NOMO-1 treated with DMSO at 0.1 percent for 48 hours (cell line): ENCODE results near the gene ZNF331.

ENCODE experiments used
- DNase-seq: peaks from one replicate; lab custom pipeline; 2025; ENCODE audit not compliant: unreplicated experiment; lab: John Stamatoyannopoulos, UW

ZNF331 gene

DNA sequence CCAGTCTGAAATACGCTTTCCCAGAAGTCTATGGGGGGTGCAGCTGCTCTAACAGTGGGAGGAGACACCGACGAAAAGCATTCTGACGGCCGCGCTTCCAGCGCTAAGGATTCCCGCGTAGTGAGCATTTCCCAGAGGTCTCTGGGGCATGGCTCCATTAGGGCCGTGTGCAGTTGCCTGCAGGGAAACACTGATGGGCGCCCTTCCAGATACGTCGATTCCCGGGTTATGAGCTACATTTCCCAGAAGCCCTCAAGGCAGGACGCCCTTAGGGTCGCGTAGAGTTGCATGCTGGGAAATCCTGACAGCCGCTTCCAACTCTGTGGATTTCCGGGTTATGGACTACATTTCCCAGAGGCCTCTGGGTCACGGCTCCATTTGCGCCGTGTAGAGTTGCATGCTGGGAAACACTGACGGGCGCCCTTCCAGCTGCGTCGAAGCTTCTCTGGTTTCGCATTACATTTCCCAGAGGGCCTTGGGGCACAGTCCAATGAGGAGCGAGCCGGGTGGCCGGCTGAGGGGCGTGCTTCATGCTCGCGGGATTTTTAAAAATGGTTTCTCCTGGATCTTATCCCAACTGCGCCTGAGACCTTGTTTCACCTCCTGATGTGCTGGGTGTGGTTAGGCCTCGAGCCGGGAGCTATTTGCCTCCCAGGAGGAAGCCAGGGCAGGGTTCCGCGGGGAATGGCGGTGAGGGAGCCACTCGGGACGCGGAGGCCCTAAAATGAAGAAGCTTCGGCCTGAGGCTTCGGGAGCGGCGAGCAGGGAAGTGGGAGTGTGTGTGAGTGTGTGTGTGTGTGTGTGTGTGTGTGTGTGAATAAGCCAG is 17.2 kb upstream of the ZNF331 start:
- no peak for DNase-seq

- DNase-seq = no peak
These were observed 16.4 kb upstream of the ZNF331 start for GRCh38 chr19:53521373-53522202.

- no peak for DNase-seq
These were observed 12.0 kb upstream of the ZNF331 start for GRCh38 chr19:53525922-53526321.

- no peak for DNase-seq
These were observed 7.3 kb upstream of the ZNF331 start for GRCh38 chr19:53530622-53531021.

GRCh38 chr19:53531457-53531856 is 6.5 kb upstream of the ZNF331 start:
- DNase-seq = no peak

GRCh38 chr19:53532362-53532761 is 5.6 kb upstream of the ZNF331 start:
- no peak for DNase-seq

DNA sequence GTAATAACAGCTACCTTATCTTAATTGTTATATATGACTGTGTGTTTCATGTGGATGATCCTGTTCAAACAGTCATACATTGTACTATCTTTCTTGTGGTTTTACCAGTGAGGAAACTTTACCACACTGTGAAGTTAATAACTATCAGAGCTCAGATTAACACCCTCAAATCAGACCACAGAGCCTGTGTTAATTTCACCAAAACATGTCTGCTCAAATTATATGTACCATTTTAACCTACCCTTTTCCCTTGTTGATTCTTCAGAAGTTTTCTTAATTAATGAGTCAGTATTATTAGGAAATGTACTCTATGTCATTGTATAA is 1.8 kb upstream of the ZNF331 start:
- DNase-seq = no peak

GRCh38 chr19:53537121-53537520 is 824 bp upstream of the ZNF331 start:
- no peak for DNase-seq

DNA sequence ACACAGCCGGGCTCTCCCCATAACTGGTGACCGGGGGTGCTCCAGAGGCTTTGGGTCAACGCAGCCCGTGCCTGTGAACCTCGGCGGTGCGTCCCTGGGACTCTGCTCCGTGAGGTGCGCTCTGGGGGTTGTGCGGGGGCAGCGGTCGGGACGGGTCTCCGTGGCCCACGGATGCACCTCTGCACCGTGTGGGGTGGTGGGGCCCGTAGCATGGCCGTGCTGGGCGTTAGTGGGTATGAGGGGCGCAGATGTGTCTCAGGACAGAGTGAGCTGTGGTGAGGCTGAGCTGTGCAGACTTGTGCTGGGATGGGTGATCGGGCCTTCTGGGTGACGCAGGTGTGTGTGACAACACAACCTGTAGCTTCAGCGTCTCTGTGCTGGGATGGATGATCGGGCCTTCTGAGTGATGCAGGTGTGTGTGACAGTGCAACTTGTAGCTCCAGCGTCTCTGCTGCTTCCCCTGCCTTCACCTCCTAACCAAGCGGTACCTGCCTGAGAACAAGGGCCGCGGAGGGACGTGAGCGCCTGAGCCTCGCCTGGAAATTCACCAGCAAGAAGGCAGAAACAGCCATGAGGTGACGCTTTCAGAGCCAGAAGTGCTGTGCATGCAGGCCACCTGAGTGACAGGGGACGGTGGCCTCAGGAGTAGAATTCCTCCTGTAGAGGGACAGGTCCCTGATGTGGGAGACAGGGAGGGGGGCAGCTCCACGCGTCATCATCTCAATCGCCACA is 599 bp downstream of the ZNF331 start:
- no peak for DNase-seq

- no peak for DNase-seq
These were observed 2.1 kb downstream of the ZNF331 start for GRCh38 chr19:53540091-53540490.

GRCh38 chr19:53541971-53542370 is 4.0 kb downstream of the ZNF331 start:
- no peak for DNase-seq

DNA sequence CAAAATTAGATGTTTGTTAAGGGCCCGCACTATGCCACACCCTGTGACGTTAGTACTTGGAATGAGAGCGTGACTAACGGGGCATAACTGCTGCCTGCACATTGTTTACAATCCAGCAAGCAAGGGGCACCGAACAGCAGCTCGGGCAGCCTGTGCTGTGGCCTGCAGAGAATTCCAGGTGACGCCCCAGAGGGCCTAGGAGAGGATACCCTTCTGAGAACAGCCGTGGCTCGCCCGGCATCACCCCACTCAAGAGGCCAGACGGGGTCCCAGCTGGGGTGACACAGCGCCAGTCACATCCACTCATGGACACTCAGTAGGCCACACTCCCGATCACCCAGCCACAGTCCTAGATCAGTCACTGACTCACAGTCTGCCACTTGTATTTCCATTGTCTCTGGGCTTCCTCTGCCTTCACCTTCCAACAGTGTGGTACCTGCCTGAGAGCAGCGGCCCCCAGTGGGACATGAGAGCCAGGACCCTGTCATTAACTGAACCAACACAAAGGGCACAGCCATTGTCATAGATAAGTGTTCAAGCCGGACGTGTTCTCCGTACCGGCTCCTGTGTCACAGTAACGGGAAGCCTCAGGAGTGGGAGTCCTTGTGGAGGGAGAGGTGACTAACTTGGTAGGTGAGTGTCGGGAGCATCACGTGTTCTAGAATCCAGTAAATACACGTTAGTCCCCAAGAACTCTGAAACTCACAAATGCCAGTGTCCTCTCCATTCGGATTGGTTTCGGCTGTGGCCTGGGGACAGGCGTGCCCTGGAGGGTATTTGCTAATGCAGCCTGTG is 7.5 kb downstream of the ZNF331 start:
- no peak for DNase-seq

DNA sequence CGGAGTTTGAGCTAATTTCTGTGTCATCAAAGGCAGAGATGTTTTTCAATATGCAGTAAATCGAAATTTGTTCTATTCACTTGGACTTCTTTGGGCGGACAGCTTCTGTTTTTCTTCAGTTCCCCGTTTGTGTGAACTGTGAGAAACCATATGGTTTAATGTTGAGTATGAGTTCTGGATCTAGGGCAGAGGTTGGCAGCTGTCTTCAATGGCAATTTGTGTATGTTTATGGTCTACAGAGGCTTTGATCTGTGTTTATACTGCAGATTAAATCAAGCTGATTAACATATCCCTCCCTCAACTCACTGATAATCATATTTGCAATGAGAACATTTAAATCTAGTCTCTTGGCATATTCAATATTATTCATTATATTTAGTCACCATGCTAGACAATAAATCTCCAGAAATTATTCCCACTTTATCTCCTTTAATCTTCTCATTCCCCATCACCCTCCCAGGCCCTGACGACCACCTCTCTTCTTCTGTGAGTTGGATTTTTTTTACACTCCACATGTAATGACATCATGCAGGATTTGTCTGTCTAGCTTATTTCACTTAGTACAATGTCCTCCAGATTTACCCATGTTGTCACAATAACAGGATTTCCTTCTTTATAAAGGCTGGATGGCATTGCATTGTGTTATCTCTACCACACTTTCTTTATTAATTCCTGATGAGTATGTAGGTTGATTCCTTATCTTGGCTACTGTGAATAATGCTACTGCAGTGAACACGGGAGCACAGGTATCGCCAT is 9.0 kb downstream of the ZNF331 start:
- no peak for DNase-seq

GRCh38 chr19:53549340-53549739 is 11.4 kb downstream of the ZNF331 start:
- DNase-seq = no peak

- DNase-seq = no peak
These were observed 14.2 kb downstream of the ZNF331 start for GRCh38 chr19:53552001-53552721.

DNA sequence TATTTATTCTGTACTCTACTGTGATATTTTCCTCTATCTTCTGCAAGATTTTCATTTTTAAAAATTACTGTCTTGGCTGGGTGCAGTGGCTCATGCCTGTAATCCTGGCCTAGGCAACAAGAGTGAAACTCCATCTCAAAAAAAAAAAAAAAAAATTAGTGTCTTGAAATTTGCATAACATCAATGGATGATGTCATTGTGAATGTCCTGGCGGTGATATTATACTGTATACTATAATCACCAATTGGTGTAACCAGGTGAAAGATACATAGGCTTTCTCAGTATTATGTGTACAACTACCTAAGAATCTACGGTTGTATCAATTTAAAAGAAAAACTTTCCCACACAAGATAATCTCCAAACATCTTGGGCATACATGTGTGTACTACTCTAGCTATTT is 15.2 kb downstream of the ZNF331 start:
- no peak for DNase-seq

DNA sequence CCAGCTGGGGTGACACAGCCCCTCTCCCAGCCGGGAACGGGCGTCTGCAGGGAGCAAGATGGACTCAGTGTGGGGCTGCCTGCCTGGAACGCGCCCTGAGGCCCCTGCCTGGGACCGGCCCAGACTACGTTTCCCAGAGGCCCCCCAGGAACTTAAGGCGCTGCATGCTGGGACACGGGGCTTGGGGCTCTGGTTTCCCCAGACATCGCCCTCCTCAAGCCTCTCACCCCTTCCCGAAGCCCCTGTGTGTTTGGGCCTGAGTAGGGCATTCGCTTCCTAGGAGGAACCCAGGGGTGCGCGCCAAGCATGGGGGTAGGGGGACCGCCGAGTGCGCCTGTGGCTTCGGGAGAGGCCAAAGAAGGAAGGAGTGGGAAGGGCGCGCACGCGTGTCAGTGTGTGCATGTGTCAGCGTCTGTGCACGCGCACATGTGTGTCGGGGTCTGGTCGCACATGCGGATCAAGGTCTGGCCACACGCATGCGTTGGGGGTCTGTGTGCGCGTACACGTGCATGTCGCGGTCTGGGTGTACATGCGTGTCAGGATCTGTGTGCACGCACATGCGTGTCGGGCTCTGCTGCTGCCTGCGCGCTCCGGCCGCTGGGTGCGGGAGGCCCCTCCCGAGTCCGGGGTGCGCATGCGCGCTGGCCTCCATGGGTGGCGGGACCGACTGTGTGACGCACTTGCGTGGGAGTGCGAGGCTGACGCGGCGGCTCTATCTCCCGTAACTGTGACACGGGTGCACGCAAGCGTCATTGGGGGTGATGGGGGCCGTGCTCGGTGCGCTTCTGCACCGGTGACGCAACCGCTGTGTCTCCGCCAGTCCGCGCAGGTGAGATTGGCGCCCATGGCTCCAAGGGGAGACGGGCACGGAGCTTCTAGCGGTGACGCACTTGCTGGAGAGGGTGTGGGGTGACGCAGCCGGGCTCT is 16.2 kb downstream of the ZNF331 start:
- no peak for DNase-seq

GRCh38 chr19:53554804-53555203 is 16.9 kb downstream of the ZNF331 start:
- no peak for DNase-seq

GRCh38 chr19:53555352-53555751 is 17.4 kb downstream of the ZNF331 start:
- no peak for DNase-seq
